Measurements from ENCODE around the gene MAPKAPK5. TPM values are rescaled to one million over a fixed set of nuclear protein-coding genes. Genes with fewer than 3 reads are reported as not detected.

The MAPKAPK5 gene
- total RNA-seq, 1 donor from 2014 or later: 70.9 TPM

DNA sequence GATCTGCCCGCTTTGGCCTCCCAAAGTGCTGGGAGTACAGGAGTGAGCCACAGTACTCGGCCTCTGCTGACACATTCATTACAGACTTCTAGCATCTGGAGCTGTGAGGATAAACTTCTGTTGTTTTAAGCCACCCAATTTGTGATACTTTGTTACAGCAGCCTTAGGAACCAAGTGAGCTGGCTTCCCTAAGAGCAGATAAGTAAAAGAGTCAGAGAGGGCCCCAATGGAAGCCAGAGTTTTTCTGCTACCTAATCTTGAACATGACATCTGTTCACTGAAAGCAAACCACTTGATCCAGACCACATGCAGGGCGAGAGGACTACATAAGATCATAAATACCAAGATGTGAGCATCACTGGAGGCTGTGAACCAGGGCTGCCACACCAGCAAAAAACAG, 3.7 kb upstream of the MAPKAPK5 start:
- Mint-ChIP-seq H3K4me1 (peaks cover 25% of the 10 kb centered on the region), H3K9me3 (no peaks in the 10 kb centered on the region), H3K27me3 (ENCODE audit: low read depth) (peaks cover 2% of the 10 kb centered on the region), H3K36me3 (peaks cover 13% of the 10 kb centered on the region), H3K4me3 (no peak overlapping the region), H3K27ac (no peak overlapping the region)
- no peak for DNase-seq (ENCODE audit: low spot score in 2 of 2, unreplicated experiment in 2 of 2)
- TF ChIP-seq, protein P1, sequence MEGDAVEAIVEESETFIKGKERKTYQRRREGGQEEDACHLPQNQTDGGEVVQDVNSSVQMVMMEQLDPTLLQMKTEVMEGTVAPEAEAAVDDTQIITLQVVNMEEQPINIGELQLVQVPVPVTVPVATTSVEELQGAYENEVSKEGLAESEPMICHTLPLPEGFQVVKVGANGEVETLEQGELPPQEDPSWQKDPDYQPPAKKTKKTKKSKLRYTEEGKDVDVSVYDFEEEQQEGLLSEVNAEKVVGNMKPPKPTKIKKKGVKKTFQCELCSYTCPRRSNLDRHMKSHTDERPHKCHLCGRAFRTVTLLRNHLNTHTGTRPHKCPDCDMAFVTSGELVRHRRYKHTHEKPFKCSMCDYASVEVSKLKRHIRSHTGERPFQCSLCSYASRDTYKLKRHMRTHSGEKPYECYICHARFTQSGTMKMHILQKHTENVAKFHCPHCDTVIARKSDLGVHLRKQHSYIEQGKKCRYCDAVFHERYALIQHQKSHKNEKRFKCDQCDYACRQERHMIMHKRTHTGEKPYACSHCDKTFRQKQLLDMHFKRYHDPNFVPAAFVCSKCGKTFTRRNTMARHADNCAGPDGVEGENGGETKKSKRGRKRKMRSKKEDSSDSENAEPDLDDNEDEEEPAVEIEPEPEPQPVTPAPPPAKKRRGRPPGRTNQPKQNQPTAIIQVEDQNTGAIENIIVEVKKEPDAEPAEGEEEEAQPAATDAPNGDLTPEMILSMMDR (IDR thresholded peaks at IDR 0.05; ENCODE audit: unreplicated experiment): no peak

DNA sequence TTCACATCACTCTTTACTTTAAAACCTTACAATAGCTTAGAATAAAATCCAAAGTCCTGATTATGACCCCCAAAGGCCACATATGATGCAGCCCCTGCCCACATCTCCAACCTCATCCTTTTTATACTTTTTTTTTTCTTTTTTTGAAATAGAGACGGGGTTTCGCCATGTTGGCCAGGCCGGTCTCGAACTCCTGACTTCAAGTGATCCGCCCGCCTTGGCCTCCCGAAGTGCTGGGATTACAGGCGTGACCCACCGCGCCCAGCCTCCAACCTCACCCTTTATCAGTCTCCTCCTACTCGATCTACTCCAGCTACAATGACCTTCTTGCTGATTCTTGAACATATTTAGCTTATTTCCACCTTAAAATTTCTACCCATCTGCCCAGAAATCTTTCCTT, 1.2 kb upstream of the MAPKAPK5 start:
- no peak for DNase-seq (ENCODE audit: low spot score in 2 of 2, unreplicated experiment in 2 of 2)
- Mint-ChIP-seq H3K36me3 (peaks cover 19% of the 10 kb centered on the region), H3K4me3 (peak overlapping the region; percentile 96), H3K27ac (peak overlapping the region; percentile 99), H3K9me3 (no peaks in the 10 kb centered on the region), H3K27me3 (ENCODE audit: low read depth) (no peaks in the 10 kb centered on the region), H3K4me1 (peaks cover 38% of the 10 kb centered on the region)
- TF ChIP-seq, protein P1 (IDR thresholded peaks at IDR 0.05; ENCODE audit: unreplicated experiment): no peak

DNA sequence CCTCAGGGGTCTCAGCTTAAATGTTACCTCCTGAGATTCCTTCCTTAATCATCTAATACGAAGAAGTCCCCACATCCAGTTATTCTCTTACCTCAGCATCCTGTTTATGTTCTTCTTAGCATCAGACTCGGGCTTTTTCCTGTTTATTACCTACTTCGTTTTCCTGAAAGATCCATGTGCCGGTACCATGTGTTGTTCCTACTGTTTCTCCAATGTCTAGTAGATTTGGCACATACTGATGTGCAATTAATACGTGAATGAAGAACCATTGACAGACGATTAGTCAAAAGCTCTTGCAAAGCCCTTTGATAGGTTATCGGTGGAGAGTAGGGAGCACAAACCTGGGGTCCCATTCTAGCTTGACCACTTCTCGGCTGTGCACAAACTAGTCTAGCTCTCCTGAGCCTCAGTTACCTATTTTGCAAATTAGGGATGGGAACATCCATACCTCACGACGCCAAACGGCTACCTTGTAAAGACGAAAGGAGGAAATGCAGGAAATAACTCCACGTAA, 735 bp upstream of the MAPKAPK5 start:
- H3K27ac Mint-ChIP-seq: peak overlapping the region; percentile 99
- H3K27me3 Mint-ChIP-seq (ENCODE audit: low read depth): no peaks in the 10 kb centered on the region
- H3K36me3 Mint-ChIP-seq: peaks cover 22% of the 10 kb centered on the region
- DNase-seq (ENCODE audit: low spot score in 2 of 2, unreplicated experiment in 2 of 2): no peak
- peaks cover 41% of the 10 kb centered on the region for H3K4me1 Mint-ChIP-seq
- no peaks in the 10 kb centered on the region for H3K9me3 Mint-ChIP-seq
- peak overlapping the region; percentile 96 for H3K4me3 Mint-ChIP-seq
- TF ChIP-seq, protein P1 (IDR thresholded peaks at IDR 0.05; ENCODE audit: unreplicated experiment): no peak

DNA sequence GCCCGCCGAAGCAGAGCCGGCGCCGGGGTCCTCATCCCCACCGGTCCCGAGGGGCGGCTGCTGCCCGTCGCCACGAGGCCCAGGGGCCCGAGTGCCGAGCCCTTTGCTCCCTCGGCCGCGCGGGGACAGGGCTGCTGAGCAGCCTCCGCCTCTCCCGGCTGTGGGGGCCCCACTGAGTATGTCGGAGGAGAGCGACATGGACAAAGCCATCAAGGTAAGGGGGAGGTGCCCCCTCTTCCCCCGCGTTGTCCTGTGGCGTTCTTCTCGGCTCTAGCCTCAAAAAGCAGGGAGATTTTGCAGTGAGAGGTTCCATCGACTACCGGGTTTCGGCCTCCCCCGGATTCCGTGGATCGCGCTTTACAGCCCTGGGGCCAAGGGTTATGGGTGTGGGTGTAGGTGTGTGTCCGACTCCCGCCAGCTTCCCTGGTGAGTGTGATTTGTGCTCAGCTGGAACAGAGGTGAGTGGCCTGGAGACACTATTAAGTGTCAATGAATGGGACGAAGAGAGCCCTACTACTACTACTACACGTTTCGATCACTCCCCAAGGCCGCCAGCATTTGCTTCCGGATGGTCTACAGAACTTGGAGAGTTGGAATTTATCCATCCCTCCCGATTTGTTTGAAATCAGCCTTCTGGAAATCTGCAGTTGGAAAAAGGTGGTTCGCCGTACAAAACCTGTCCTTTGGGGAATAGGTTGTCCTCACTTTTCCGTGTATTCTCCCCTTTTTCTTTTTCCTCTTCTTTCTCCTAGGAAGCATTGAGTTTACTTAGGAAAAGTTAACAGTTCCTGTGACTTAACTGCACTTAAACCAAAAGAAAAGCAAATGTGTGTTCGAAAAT, 748 bp downstream of the MAPKAPK5 start:
- peak overlapping the region; percentile 98 for H3K27ac Mint-ChIP-seq

GRCh38 chr12:111846016-111846415, 4.0 kb downstream of the MAPKAPK5 start:
- Mint-ChIP-seq H3K36me3 (peaks cover 29% of the 10 kb centered on the region), H3K9me3 (peaks cover 14% of the 10 kb centered on the region), H3K27ac (no peak overlapping the region), H3K4me3 (no peak overlapping the region), H3K27me3 (ENCODE audit: low read depth) (no peaks in the 10 kb centered on the region), H3K4me1 (peaks cover 26% of the 10 kb centered on the region)
- no peak for DNase-seq (ENCODE audit: low spot score in 2 of 2, unreplicated experiment in 2 of 2)
- TF ChIP-seq, protein P1 (IDR thresholded peaks at IDR 0.05; ENCODE audit: unreplicated experiment): no peak

More for the DNA sequence above, 748 bp downstream of the MAPKAPK5 start:
- H3K9me3 Mint-ChIP-seq: peaks cover 3% of the 10 kb centered on the region
- TF ChIP-seq, protein P1 (IDR thresholded peaks at IDR 0.05; ENCODE audit: unreplicated experiment): no peak
- DNase-seq (ENCODE audit: low spot score in 2 of 2, unreplicated experiment in 2 of 2): peak in 1 of 2 experiments; percentile 39
- H3K27me3 Mint-ChIP-seq (ENCODE audit: low read depth): no peaks in the 10 kb centered on the region
- peak overlapping the region; percentile 92 for H3K4me3 Mint-ChIP-seq
- H3K4me1 Mint-ChIP-seq: peaks cover 41% of the 10 kb centered on the region
- H3K36me3 Mint-ChIP-seq: peaks cover 27% of the 10 kb centered on the region

All from mesothelial cell of epicardium (in vitro differentiated cells).